ENCODE data around the gene ZMYND8.
"Not testable (repeated sequence)": the region's sequence is repeated elsewhere in the genome, so short reads cannot be mapped to it uniquely, and the experiment has no call there.

Gene ZMYND8

DNA sequence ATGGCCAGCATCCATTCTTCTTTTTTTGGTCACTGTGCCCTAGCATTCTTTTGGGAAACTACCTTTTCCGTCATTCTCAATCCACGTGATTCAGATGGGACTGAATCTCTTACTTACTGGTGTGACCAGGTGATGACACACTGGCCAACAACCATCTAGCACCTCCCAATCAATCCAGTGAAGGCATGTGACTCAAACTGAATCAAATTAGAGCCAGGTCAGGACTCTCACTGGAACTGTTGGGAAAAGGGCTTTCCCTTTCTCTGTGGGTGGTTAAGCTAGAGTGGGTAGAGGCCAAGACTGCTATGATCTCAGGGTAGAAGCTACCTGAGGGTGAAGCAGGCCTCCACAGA is 36.2 kb upstream of the ZMYND8 start:
- no peak overlapping the region for H3K4me3 ChIP-seq (ENCODE audit: low read depth, low read length)
- DNase-seq (ENCODE audit: low read depth), result no peak
- TF ChIP-seq, protein P1, sequence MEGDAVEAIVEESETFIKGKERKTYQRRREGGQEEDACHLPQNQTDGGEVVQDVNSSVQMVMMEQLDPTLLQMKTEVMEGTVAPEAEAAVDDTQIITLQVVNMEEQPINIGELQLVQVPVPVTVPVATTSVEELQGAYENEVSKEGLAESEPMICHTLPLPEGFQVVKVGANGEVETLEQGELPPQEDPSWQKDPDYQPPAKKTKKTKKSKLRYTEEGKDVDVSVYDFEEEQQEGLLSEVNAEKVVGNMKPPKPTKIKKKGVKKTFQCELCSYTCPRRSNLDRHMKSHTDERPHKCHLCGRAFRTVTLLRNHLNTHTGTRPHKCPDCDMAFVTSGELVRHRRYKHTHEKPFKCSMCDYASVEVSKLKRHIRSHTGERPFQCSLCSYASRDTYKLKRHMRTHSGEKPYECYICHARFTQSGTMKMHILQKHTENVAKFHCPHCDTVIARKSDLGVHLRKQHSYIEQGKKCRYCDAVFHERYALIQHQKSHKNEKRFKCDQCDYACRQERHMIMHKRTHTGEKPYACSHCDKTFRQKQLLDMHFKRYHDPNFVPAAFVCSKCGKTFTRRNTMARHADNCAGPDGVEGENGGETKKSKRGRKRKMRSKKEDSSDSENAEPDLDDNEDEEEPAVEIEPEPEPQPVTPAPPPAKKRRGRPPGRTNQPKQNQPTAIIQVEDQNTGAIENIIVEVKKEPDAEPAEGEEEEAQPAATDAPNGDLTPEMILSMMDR (IDR thresholded peaks at IDR 0.05; ENCODE audit: low read depth, low read length, missing control alignments), result no peak

DNA sequence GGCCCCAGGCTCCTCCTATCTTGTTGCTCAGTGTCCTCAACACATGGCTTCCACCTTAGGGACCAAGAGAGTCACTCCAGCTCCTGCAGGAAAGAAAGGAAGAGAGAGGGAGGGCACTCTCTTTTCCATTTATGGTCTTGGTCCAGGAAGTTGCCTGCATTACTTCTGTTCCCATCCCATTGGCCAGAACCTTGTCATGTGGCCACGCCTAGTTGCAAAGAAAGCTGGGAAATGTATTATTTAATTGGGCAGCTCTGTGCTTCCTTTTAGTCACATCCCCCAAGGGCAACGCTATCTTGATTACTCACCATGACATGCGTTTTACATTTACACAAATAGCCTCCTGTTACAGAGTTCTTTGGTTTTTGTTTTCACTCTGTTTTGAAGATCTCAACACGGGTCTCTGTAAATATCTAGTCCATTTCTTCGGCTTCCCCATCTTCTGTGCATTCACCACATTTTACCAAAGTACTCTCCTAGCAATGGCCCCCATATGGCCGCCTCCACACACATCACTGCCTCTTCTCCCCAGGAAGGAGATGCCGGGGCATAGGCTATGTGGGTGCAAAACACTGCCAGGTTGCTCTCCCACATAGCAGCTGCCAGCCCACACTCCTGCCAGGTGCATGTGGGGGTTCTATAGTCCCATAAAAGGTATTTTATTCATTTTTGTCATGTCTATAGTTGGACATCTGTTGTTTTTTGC is 35.7 kb upstream of the ZMYND8 start:
- TF ChIP-seq, protein P1 (IDR thresholded peaks at IDR 0.05; ENCODE audit: low read depth, low read length, missing control alignments), result no peak
- DNase-seq (ENCODE audit: low read depth), result peak; percentile 64
- no peak overlapping the region for H3K4me3 ChIP-seq (ENCODE audit: low read depth, low read length)

DNA sequence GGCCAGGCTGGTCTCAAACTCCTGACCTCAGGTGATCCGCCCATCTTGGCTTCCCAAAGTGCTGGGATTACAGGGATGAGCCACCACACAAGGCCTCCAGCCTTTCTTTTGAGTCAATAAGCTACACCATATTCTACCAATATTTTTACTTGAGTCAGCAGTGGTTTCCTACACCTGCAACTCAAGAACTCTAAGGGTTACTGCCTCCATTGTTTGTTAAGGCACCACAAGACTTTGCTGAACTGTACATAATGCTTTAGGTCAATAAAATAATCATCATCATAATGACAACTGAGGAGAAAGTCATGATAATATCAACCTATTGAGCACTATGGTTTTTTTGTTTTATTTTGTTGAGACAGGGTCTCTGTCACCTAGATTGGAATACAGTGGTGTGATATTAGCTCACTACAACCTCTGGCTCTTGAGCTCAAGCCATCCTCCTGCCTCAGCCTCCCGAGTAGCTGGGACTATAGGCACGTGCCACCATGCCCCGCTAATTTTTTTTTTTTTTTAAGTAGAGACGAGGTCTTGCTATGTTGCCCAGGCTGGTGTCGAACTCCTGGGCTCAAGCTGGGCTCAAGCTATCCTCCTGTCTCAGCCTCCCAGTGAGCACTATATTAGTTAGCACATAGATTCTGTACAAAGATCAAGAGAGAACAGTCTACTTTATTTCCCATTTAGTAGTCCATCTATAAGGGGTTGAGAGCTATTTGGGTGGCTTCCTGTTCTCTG is 34.9 kb upstream of the ZMYND8 start:
- no peak overlapping the region for H3K4me3 ChIP-seq (ENCODE audit: low read depth, low read length)
- no peak for DNase-seq (ENCODE audit: low read depth)
- TF ChIP-seq, protein P1 (IDR thresholded peaks at IDR 0.05; ENCODE audit: low read depth, low read length, missing control alignments), result no peak

DNA sequence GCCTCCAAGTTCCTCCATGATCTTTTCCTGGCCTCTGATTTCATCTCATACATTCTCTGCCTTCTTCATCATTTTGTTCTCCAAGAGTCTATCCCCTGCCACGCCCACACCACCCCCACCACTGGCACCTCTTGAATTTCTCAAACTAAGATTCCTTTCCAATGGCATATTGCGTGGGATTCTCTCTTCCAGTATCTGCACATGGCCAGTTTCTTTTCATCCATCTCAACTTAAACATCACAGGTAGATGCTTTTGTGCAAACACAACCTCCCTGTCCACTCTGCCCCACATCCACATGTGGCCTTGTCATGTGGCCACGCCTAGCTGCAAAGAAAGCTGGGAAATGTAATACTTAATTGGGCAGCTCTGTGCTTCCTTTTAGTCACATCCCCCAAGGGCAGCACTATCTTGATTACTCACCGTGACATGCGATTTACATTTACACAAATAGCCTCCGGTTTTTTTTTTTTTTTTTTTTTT is 33.4 kb upstream of the ZMYND8 start:
- DNase-seq (ENCODE audit: low read depth), result peak; percentile 85
- H3K4me3 ChIP-seq (ENCODE audit: low read depth, low read length), result no peak overlapping the region
- TF ChIP-seq, protein P1 (IDR thresholded peaks at IDR 0.05; ENCODE audit: low read depth, low read length, missing control alignments), result no peak

DNA sequence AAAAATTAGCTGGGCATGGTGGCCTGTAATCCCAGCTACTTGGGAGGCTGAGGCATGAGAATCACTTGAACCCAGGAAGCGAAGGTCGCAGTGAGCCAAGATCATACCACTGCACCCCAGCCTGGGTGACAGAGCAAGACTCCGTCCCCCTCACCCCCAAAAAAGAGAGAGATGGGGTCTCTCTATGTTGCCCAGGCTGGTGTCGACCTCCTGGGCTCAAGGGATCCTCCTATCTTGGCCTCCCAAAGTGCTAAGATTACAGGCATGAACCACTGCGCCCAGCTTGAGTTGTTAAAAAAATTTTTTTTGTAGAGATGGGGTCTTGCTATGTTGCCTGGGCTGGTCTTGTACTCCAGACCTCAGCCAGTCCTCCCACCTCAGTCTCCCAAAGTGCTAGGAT is 29.5 kb upstream of the ZMYND8 start:
- H3K4me3 ChIP-seq (ENCODE audit: low read depth, low read length); DNase-seq (ENCODE audit: low read depth): not testable (repeated sequence)

DNA sequence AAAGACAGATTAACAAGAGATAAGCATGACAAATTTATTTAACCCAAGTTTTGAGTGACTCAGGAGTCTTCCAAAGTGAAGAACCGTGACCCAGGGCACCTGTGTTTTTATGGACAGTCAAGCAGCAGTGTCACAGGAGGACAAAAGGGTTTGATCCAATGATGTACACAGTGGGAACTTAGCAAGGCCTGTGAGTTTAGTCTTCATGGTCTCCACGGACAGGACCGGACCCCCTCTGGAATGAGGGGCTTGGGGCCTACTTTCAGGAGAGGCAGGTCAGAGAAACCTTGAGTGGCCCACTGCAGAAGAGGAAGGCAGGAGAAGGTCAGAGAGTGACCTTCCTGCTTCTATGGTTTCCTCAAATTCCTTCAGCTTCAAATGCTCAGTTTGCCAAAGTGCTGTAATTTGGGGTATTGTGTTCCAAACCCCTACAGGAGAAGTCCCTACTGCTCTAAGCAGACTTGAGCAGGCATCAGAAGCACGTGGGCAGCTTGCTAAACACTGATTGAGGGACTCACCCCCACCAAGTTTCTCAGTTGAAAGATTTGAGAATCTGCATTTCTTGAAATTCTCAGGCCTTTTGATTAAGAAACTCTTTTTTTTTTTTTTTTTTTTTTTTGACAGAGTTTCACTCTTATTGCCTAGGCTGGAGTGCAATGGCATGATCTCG is 26.4 kb upstream of the ZMYND8 start:
- DNase-seq (ENCODE audit: low read depth), result no peak
- TF ChIP-seq, protein P1 (IDR thresholded peaks at IDR 0.05; ENCODE audit: low read depth, low read length, missing control alignments), result no peak
- no peak overlapping the region for H3K4me3 ChIP-seq (ENCODE audit: low read depth, low read length)

DNA sequence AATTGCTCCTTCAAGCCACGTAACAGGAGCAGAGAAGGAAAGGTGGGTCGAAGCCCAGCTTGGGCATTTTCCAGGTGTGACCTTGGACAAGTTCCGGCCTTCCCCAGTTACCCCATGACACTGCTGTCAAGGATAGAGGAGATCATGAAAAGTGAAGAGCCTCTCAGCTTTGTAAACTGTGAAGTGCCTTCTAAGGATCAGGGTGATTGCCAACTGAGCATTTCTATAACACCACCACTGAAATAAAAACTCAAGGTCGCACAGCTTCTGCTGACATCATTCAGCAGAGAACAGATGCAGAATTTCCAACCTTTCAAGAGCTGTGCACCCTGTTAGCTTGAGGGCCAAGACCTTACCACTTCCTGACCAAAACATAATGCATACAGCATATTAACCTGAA is 24.0 kb upstream of the ZMYND8 start:
- no peak for DNase-seq (ENCODE audit: low read depth)
- no peak overlapping the region for H3K4me3 ChIP-seq (ENCODE audit: low read depth, low read length)
- TF ChIP-seq, protein P1 (IDR thresholded peaks at IDR 0.05; ENCODE audit: low read depth, low read length, missing control alignments), result no peak
